GM18519 (cell line): Measurements from ENCODE around the gene FAM32A.

Experiments used
- ATAC-seq: cut with Tn5 transposase; IDR thresholded peaks from one replicate; pipeline ENCODE4 v1.9.1; 2021; ENCODE audit warnings: mild to moderate bottlenecking, moderate library complexity; ENCODE audit not compliant: unreplicated experiment, low FRiP score

Gene FAM32A

DNA sequence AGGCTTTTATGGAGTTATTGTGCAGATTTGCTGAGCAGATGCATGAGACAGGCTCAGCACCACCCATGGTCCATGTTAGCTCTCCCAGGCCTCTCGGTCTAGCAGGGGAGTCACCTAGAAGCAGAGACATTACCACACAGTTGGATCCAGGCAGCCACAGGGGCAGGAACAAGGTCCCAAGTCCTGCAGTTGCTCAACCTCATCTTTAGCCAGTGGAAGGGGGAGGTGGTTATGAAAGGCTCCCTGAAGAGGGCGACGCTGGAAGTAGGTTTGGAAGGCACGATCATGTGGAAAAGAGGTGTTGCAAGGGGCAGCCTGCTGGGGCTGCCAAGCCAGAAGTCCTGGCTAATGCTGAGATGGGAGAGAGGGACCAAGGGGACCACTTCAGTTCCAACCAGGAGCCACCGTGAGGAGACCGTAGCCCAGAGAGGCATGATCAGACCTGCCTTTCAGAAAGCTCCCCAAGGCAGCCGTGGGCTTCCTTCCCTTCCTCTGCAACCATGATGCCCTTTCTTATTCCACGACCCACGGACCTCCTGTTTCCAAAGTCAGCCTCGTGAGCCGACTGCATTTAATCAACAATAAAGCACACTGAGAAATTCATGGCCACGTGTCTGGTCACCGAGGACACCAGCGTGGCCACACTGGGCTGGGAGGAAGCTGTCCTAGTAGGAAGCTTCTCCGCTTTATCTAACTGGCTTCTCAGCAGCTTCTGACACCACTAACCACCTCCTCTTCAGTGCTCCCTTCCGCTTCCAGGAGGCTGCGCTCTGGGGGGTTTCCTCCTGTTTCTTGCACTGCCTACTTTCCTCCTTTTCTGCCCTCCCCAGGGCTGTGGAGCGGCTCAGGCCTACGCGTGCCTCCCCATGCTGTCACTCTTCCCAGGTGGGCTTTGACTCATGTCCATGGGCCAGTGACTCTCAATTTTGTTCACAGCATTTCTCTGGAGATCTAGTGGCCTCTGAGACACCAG is 15.1 kb downstream of the FAM32A start:
- no peak for ATAC-seq

DNA sequence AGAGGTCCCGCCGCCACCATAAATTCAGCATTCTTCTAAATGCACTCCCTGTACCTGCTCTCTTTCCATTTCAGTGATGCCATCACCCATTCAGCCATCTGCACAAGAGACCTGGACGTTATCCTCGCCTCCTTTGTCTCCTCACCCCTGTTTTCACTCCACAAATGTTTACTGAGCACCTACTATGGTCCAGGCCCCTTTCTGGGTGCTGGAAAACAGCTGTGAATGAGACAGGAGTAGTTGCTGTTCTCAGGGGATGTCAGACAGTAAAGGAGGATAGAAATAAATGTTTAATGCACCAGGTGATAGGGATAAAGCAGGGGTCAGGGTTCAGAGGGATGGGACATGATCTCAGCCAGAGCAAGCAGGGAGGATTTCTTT is 15.8 kb downstream of the FAM32A start:
- no peak for ATAC-seq

DNA sequence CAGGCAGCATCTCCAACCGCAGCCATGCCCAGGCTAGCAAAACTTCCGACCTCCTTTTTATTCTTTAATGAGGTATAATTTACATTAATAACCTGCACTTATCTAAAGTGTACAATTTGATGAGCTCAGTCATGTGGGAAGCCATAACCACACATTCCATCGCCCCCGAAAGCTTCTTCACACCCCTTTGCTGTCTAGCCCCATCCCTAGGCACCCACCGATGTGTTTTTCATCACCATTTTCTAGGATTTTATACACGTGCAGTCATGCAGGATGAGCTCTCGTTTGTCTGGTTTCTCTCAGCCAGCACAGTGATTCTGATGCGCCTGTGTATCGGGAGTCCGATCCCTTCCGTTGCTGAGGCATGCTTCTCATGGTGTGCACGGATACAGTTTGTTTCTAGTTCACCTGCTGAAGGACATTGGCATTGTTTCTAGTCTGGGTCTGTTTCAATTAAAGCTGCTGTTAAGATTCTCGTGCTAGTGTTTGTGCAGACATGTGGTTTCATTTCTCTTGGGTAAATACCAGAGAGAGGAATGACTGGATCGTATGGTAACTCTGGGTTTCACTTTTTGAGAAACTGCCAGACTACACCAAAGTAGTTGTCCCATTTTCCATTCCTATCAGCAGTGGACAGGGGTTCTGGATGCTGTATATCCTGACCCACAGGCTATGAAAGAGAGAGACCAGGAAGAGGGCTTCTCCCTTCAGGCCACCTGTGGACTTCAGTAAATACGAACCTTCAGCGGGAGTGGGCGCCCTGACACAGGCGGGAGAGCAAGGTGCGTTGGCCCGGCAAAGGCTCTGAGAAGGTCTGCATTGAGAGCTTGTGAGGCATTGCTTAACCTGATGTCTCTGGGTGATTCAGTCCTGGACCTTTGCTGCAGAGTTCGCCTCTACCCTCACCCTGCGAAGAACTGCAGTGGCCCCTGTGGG is 17.4 kb downstream of the FAM32A start:
- no peak for ATAC-seq

DNA sequence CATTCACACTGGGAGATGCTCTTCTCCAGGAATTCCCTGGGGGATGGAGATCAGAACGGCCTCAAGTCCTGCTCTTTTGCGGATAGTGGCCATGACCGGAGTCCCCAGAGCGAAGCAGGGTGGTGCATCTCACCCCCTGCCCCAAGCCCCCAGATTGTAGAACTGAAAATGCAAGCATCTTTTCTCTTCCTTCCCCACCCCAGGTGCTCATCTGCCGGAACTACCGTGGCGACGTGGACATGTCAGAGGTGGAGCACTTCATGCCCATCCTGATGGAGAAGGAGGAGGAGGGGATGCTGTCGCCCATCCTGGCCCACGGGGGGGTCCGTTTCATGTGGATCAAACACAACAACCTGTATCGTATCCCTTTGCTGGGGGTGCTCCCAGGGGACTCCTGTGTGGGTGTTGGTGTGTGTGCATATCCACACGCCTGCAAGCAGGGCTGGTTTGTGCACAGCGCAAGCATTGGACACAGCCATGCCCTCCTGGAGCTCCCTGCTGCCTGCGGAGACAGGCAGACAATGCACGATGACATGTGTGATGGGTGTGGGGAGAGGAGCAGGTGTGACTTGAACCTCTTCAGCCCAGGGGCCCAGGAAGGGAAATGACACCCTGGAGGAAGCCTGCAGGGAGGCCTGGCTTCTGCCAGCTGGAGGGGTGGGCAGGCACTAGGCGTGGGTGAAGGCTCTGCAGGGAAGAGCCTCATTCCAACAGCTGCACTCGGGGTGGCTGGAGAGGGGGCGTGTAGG is 18.2 kb downstream of the FAM32A start:
- ATAC-seq, result no peak

DNA sequence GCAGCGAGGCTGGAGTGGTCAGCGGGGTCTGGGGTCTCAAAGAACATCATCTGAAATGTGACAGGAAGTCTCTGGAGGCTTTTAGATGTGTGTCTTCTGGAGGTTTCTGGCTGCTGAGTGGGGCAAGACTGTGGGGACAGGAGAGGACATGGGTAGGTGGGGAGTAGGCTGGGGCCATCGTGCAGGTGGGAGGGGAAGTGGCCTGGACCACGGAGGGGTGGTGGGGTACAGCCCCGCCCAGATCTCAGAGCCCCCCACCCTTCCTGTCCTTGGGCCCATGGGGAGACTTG is 18.7 kb downstream of the FAM32A start:
- no peak for ATAC-seq

DNA sequence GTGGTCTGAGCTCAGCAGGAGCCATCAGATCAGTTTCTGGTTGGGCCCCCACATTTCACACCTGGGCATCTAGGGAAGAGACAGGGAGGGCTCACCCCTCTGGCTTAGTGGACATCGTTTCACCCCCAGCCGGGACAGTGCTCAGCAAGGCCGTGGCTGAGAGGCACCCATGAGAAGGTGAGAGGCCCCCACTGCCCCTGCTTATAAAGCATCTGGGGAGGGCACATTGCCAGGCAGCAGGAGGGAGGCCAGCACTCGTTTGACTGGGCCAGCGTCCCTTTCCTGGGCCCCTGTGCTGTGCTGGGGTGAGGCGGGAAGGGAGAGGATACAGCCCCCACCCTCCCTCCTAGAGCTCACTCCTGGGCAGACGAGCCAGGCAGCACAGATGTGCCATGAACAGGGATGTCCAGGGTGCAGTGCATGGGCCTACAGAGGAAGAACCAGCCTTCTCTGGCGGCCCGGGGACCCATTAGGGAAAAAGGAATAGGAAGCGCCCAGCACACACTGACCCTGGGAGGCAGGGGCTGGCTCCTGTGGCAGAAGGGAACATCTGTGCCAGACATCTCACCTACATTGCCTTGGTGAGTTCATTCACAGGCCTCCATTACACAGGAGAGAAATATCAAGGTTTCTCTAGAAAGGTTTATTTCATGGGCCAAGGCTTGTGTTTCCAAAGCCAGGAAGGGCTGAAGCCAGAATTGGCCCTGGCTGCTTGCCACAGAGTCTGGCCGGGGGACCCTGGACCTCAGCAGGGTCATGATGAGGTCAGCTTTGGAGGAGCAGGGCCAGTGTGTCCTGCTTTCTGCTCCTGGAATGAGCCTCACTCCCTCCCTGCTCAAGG is 20.2 kb downstream of the FAM32A start:
- ATAC-seq, result no peak

DNA sequence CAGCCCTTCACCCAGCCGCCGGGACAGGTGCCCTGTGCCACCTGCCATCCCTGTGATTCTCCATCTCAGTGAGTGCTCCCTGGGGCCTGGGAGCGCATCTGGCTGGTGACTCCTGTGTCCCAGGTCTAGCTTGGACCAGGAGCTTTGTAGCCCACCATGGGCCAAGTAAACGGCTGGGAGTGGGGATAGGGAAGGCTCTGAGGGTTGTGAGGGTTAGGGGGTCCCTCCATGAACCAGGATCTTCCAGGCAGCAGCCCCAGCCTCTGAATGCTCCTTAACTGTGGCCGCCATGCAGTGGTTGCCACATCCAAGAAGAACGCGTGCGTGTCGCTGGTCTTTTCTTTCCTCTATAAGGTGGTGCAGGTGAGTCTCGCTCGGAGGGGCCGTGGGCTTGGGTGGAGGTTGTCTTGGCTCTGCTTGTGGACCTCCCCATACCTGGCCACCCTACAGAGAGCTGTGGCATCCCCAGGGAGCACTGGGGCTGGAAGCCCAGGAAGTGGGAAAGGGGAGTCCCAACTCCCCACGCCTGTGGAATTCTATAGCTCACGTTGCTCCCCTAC is 20.9 kb downstream of the FAM32A start:
- no peak for ATAC-seq

DNA sequence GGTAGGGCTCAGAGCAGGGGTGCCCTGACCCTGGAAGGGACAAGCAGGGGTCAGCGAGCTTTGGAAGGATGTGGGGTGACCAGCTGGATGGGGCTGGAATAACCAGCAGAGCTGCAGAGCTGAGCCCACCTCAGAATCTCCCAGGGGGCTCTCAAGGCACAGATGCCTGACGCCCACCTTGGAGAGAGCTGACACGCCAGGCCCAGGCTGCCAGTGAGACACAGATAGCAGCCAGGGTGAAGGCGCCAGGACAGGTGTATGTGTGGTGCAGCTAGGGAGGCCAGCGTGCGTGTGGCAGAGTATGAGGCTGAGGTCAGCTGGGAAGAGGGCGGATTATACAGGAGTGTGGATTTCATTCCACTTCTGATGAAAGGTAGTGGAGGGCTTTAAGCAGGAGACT is 21.4 kb downstream of the FAM32A start:
- ATAC-seq, result no peak

DNA sequence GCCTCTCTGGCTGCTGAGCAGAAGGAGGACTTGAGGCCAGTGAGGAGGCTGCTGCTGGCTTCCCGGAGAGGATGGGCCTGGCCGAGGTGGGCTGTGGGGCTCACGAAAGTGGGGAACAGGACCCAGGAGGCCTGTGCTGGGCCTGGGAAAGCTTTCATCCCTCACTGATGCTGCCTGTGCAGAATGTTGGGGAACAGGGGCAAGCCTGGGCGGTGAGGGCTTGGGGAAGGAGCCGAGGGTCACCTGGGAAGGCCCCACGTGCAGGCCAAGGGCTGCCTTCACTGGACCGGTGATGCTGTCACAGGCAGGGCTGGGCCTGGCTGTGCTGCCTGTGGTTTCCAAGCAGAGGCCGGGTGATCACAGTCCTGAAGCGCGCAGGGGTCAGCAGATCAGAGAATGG is 21.9 kb downstream of the FAM32A start:
- no peak for ATAC-seq

DNA sequence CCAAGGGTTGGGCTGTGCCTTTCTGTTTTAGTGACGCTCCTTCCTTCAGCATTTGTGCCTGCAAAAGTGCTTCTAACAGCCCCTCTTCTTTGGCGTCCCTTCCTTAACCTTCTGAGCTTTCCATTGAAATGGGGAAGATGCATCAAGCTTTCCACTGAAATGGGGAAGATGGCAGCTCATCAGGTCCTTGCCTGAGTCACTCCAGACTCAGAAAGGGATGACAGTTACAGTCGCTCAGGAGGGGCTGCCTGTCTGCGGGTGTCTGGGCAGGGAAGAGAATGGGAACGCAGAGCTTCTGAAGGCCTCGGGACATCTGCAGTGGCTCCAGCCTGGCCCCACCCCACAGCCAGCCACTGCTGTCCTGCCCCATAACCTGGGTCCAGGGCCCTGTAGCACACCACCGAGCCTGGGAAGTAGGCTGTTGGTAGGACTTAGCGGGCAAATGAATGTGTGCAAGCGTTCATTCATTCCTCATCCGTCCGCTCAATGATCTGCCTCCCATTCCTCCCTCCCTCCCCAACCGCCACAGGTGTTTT is 22.3 kb downstream of the FAM32A start:
- ATAC-seq, result no peak

DNA sequence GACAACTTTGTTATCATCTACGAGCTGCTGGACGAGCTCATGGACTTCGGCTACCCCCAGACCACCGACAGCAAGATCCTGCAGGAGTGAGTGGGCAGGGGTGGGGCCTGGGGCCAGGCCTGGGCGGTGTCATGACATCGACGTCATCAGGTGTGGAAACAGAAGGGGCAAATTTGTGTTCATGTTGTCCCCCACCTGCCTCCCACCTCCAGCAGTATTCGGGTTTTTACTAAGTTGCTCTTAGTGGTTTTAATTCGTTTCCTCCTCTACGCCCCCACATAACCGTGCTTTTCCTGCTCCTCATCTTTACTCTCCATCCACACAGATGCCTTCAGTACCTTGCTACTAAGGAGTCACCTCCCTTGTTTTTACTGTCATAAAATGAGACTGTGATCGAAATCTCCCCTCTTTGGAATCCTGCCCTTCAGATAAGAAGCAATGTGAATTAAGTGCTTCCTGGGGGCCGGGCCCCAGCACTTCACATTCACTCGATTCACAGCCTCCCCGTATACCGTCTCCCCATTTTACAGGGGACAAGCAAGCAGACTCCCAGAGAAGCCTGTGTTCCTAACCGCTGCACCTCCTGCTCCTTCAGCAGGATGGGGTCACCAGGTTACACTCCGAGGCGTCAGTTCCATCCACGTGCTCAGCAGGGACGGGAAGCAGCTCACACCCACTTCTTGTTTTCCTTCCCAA is 23.0 kb downstream of the FAM32A start:
- ATAC-seq, result no peak

DNA sequence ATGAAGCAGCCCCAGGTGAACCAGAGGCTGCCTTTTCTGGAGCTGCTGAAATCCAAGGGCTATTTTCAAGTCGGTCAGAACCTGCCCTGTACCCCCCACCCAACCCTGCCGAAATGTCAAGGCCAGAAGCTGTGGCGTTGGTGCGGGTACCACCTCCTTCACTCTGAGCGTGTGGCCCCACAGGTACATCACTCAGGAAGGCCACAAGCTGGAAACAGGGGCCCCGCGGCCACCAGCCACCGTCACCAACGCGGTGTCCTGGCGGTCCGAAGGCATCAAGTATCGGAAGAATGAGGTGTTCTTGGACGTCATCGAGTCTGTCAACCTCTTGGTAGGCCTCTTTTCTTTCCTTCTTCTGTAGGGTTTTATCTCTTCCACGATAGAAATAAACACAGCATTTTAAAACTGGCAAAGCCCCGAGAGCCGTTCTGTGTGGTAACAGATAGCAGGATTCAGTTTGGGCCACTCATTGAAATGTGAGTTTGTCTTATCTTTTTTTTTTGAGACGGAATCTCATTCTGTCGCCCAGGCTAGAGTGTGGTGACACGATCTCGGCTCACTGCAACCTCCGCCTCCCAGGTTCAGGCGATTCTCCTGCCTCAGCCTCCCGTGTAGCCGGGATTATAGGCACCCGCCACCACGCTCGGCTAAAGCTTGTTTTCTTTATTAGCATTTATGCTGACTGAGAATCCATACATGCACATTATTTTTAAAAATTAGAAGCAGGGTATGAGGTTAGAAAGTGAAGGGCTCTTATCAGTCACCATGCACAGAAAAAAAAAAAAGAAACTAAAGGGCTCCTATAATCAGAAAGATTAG is 23.8 kb downstream of the FAM32A start:
- ATAC-seq, result no peak

DNA sequence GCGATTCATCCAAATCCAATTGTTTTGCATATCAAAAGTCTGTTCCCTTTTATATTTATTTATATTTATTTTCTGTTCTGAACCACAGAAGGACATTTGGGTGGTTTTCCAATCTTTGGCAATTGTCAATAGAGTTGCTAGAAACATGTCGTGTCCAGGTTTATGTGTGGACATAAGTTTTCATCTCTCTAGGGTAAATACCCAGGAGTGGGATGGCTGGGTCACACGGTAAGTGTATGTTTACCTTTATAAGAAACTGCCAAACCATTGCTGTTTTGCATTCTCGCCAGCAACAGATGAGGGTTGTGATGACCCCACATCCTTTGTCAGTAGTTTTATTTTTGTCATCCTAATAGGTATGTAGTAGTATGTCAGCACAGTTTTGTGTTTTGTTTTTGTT is 25.0 kb downstream of the FAM32A start:
- ATAC-seq, result no peak

DNA sequence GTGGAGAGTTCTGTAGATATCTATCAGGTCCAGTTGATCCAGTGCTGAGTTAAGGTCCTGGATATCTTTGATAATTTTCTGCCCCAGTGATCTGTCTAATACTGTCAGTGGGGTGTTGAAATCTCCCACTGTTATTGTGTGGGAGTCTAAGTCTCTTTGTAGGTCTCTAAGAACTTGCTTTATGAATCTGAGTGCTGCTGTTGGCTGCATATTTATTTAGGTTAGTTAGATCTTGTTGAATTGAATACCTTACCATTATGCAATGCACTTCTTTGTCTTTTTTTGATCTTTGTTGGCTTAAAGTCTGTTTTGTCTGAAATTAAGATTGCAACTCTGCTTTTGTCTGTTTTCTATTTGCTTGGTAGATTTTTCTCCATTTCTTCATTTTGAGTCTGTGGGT is 27.9 kb downstream of the FAM32A start:
- no peak for ATAC-seq

DNA sequence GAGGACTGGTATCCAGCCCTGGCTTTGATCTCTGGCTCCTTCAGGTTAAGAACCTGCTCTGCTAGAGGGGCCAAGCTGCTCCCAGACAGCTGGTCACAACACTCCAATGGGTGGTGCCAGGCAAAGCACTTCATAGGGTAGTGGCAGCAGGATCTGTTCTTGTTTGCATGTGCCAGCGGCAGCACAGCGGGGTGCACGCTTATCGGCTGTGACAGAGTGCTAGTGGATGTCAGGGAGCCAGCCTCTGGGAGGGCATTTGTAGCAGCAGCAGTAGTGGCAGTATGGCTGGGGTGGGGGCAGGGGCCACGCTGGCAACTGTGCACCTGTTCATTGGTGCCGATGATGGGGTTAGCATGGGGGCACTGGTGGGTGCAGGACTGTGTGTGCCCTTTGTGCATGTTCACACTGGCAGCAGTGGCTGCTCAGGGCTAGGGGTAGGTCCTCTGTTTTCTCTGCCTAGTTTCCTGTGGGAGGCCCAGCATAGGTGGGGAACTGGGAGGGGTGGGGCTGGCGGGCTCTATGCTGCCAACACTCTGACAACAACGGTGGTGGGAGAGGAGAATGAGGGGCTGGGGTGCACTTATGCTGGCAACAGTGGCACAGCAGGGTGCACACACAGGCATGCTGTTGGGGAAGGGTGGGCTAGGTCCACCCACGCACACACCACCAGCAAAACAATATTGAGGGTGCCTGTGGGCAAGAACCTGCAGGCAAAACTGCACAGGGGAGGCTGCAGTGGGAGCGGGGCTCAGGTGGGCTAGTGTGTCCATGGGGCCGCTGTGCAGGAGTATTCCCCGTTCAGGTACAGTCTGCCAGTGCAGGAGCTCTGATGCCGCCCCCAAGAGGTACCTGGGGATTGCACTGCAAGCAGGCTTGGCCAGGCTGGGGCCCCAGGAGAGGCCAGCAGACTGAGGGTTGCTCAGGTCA is 31.8 kb downstream of the FAM32A start:
- ATAC-seq, result no peak

DNA sequence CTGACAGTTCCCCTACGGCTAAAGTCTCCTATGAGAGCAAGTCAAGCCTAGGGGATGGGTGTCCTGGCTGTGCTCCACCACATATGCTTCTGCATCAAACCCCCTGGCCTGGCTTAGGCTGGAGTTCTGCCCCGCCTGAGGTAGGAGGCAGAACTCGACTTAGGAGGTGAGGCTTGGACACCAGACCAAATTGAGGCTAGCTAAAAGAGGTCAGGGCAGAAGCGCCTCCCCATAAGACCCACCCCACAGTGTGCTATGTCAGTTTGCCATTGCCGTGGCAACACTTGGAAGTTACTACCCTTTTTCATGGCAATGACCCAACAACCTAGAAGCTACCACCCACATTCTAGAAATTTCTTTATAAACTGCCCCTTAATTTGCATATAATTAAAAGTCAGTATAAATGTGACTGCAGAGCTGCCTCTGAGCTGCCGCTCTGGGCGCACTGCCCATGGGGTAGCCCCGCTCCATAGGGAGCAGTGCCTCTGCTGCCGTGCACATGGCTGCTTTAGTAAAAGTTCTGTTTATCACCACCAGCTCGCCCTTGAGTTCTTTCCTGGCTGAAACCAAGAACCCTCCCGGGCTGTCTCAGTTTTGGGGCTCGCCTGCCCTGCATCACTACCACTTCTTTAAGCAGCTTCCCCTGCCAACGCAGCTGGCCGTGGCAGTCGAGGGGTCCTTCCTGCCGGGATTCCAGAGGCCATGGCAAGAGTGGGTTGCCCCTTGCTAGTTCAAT is 32.7 kb downstream of the FAM32A start:
- no peak for ATAC-seq
